ENCODE measurements around the gene ZNF69.

GRCh38 chr19:11853358-11853757 lies 34.2 kb upstream of the ZNF69 start:
- TF ChIP-seq, protein P1, sequence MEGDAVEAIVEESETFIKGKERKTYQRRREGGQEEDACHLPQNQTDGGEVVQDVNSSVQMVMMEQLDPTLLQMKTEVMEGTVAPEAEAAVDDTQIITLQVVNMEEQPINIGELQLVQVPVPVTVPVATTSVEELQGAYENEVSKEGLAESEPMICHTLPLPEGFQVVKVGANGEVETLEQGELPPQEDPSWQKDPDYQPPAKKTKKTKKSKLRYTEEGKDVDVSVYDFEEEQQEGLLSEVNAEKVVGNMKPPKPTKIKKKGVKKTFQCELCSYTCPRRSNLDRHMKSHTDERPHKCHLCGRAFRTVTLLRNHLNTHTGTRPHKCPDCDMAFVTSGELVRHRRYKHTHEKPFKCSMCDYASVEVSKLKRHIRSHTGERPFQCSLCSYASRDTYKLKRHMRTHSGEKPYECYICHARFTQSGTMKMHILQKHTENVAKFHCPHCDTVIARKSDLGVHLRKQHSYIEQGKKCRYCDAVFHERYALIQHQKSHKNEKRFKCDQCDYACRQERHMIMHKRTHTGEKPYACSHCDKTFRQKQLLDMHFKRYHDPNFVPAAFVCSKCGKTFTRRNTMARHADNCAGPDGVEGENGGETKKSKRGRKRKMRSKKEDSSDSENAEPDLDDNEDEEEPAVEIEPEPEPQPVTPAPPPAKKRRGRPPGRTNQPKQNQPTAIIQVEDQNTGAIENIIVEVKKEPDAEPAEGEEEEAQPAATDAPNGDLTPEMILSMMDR (IDR thresholded peaks at IDR 0.05; ENCODE audit: insufficient read depth, low read length), result no peak
- TF ChIP-seq POLR2AphosphoS5 (IDR thresholded peaks at IDR 0.05; ENCODE audit: low read depth) (no peak), SPI1 (IDR thresholded peaks at IDR 0.05; ENCODE audit: borderline replicate concordance, low read depth) (no peak), REST (IDR thresholded peaks at IDR 0.05; ENCODE audit: insufficient replicate concordance, low read depth) (no peak), GABPA (IDR thresholded peaks at IDR 0.05; ENCODE audit: low read depth) (no peak)
